Superior temporal gyrus (tissue), 1 donor: ENCODE measurements around the gene NT5C.
"Not testable (repeated sequence)": the region's sequence is repeated elsewhere in the genome, so short reads cannot be mapped to it uniquely, and the experiment has no call there.

Source experiments
- DNase-seq: peaks from one replicate; pipeline ENCODE4 v3.0.0-alpha.2; 2016; ENCODE audit errors: extremely low spot score

NT5C gene

DNA sequence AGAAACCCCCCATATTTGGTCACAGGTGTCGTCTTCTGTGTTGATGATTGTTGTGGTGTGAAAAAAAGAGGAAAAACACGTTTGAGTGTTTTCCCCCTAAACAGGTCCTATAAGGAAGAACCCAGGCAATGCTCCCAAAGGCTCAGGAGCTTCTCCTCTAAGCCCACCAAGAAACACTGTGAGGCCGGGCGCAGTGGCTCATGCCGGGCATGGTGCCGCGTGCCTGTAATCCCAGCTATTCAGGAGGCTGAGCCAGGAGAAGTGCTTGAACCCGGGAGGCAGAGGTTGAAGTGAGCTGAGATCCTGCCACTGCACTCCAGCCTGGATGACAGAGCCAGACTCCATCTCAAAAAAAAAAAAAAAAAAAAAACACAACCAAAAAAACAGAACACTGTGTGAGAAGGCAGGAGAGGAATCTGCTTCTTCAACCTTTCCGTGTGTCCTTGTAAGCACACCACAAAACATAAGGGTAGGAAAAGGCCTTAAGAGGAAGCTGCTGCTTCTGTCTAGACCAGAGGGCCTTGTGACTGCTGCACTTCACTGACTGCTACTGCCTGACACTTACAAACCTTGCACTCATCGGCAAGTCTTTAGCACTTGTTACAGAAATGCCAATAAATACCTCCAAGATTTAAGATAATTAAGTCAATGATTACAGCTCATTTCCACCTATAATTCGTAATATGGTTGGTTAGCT is 13.4 kb upstream of the NT5C start:
- no peak for DNase-seq

DNA sequence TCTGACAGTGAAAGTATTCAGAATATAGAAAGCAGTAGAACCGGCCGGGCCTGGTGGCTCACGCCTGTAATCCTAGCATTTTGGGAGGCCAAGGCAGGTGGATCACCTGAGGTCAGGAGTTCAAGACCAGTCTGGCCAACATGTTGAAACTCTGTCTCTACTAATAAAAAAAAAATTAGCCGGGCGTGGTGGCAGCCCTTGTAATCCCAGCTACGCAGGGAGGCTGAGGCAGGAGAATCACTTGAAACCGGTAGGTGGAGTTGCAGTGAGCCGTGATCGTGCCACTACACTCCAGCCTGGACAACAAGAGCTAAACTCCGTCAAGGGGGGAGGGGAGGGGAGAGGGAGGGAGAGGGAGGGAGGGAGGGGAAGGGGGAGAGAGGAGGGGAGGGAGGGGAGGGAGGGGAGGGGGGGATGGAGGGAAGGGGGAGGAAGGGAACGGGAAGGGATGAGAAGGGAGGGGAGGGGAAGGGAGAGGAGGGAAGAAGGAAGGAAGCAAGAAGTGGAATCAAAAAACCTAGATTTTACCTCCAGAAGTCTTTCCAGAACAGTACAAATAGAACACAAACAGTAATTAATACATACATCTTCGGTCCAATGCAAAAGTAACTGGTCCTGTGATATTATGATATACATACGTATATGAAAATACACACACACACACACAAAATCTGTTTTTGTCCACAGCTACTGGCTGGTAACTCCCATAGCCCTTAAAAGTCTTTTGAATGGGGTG is 10.9 kb upstream of the NT5C start:
- DNase-seq: no peak

DNA sequence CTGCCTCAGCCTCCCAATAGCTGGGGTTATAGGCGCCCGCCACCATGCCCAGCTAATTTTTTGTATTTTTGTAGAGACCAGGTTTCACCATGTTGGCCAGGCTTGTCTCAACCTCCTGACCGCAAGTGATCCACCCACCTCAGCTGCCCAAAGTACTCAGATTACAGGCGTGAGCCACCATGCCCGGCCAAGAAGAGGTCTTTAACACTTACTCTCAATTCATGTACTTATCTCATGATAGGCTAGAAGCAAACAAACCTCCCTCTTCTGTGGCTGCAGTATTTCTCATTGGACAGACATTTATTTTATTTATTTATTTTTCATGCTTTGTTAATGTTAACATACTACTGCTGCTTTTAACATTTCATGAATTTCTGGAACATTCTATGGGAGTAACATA is 7.0 kb upstream of the NT5C start:
- DNase-seq: no peak

DNA sequence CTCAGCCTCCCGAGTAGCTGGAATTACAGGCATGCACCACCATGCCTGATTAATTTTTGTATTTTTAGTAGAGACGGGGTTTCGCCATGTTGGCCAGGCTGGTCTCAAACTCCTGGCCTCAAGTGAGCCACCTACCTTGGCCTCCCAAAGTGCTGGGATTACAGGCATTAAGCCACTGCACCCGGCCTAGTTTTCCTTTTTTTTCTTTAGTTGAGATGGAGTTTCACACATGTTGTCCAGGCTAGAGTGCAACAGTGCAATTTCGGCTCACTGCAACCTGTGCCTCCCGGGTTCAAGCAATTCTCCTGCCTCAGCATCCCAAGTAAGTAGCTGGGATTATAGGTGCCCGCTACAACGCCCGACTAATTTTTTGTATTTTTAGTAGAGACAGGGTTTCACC is 6.2 kb upstream of the NT5C start:
- not testable (repeated sequence) for DNase-seq

DNA sequence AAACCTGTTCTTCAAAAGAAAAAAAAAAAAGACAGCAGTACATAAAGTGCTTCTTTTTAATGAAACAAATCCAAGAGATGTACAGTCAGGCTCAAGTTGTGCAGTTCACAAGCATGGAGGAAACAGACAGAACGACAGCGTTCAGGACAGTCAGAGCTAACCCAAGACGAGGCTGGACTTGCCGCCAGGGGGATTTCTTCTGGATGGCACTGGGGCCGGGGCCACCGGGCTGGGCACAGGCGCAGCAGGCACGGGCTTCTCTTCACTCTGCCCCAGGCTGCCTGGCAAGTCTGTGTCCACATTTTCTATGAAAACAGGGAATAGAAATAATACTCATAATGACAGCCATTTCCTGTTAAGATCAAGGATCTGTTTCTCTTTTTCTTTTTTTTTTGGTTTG is 4.4 kb upstream of the NT5C start:
- no peak for DNase-seq

DNA sequence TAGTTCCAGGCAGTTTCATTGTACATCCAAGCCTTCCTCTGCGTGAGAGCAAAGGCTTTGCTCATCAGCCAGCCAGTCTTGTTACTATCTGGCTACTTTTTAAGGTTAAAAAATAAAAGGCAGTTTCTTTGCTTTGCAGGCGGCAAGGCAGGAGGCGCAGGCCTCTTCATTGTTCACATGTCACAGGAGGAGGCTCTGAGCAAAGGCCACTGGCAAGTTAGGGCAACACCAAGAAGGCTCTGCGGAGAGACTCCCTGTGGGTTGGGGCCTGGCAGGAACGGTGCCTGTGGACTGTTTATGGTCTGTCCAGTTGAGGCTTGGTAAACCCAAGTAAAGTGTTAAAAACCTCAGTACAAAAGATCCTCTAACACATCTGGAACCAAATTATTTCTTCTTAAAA is 3.9 kb upstream of the NT5C start:
- no peak for DNase-seq

DNA sequence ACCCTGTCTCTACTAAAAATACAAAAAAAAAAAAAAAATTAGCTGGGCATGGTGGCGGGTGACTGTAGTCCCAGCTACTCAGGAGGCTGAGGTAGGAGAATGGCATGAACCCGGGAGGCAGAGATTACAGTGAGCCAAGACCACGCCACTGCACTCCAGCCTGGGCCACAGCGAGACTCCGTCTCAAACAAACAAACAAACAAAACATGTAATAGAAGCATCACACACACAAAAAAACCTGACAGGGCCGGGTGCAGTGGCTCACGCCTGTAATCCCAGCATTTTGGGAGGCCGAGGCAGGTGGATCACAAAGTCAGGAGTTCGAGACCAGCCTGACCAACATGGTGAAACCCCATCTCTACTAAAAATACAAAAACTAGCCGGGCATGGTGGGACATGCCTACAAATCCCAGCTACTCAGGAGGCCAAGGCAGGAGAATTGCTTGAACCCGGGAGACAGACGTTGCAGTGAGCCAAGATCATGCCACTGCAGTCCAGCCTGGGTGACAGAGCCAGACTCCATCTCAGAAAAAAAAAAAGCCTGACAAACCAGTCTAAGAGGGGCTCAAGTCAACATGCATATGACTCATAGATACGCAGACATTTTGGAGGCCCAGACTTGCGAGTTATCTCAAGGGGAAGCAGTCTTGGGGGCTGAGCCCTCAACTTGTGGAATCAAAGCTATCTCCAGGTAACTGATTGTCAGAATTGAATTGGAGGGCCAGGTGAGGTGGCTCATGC is 2.2 kb upstream of the NT5C start:
- not testable (repeated sequence) for DNase-seq

DNA sequence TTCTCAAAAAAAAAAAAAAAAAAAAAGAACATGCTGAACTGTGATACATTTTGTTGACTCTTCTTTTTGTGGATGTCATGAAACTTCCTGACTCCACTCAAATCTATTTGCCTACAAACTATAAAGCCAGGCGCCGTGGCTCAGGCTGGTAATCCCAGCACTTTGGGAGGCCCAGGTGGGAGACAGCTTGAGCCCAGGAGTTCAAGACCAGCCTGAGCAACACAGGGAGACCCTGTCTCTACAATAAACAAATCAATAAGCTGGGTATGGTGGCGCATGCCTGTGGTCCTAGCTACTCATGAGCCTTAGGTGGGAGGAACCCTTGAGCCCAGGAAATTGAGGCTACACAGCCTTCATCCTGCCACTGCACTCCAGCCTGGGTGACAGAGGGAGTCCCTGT is 1.5 kb upstream of the NT5C start:
- no peak for DNase-seq

DNA sequence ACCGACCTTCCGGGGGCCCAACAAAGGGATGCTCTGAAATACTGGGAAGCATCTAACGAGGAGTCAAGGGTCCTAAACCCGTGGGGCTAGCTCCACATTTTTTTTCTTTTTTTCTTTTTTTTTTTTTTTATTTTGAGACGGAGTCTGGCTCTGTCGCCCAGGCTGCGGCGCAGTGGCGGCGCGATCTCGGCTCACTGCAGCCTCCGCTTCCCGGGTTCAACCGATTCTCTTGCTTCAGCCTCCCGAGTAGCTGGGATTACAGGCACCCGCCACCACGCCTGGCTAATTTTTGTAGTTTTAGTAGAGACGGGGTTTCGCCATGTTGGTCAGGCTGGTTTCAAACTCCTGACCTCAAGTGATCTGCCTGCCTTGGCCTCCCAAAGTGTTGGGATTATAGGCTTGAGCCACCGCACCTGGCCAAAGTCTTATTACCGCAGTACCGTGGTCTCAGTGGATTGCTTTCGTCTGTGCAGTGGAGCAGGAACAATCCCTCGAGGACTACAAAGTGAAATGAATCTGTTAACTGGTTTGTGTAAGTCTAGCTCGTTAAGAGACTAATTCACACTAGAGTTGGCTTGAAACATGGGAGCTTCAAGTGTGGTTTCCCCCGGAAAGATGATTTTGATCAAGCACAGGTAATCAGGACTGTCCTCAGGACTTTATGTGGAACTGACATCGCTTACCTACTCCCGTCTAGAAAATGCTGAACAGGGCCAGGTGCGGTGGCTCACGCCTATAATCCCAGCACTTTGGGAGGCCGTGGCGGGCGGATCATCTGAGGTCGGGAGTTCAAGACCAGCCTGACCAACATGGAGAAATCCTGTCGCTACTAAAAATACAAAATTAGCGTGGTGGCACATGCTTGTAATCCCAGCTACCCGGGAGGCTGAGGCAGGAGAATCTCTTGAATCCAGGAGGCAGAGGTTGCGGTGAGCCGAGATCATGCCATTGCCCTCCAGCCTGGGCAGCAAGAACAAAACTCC is 767 bp upstream of the NT5C start:
- not testable (repeated sequence) for DNase-seq

DNA sequence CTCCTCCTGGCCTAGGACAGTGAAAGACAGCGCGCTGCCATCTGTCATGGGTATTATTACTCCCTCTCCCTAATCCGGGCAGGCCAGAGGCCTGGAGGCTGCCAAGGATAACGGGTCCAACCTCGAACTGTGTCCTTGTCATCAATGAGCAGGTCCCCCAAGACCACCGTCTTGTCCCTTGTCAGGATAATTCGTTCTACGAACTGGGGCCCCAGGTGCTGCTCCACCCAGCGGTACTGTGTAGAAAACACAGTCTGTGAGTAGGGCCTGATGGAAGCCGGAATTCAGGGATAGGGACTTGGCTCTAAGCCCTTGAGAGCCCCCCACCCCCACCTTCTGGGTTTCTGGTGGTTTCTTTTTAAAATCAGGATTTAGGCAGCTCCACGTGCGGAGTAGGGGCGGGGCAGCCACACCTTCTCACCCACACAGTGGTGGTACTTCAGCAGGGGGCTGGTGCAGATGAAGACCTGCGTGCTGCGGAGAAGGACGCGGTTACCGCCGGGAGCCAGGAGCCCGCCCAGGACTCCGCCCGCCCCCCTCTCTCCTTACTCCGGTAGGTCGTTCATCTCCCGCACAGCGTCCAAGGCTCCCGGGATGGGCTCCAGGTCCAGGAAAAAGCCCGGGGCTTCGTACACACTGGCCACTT is 787 bp downstream of the NT5C start:
- DNase-seq: peak; percentile 47

DNA sequence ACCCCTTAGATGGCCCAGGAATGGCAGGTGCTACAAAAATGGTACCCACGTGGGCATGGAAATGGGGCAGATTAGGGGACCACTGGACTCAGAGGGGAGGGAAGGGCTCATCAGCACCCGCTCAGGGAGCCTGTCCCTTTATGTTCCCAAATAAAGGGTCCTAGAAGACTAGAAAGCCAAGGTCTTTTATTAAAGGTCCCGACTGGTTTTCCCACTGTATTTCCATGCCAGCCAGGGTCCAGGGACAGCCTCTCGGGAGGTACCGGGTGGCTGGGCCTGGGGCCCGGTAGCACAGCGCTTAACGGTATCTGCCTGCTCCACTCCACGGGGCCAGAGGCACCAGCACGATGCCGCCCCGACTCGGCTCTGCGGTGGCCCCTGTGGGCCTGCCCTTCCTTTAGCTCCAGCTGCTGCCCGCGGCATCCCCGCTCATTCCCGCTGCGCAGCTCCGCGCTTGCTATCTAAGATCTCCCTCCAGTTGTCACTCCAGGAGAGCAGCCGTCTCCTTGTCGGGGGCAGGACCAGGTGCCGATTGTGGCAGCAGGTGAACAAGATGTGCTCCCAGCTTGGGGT is 1.4 kb downstream of the NT5C start:
- no peak for DNase-seq

DNA sequence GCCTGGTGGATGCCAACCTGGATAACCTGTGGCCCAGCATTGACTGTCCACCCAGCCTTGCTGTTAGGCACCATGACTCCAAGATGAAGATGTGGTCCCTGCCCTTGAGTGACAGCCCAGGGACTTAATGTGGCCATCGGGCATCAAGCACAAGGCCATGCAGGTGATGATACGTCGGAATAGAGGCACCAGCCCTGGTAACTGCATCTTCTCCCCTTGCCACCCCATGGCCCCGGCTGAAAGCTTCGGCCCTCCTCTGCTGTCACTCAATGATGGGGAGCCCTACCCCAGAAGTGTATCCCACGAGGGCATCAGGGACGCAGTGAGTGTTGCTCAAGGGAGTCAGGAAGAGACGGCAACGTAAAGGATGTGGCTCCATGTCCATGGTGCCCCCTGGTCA is 2.0 kb downstream of the NT5C start:
- DNase-seq: no peak

DNA sequence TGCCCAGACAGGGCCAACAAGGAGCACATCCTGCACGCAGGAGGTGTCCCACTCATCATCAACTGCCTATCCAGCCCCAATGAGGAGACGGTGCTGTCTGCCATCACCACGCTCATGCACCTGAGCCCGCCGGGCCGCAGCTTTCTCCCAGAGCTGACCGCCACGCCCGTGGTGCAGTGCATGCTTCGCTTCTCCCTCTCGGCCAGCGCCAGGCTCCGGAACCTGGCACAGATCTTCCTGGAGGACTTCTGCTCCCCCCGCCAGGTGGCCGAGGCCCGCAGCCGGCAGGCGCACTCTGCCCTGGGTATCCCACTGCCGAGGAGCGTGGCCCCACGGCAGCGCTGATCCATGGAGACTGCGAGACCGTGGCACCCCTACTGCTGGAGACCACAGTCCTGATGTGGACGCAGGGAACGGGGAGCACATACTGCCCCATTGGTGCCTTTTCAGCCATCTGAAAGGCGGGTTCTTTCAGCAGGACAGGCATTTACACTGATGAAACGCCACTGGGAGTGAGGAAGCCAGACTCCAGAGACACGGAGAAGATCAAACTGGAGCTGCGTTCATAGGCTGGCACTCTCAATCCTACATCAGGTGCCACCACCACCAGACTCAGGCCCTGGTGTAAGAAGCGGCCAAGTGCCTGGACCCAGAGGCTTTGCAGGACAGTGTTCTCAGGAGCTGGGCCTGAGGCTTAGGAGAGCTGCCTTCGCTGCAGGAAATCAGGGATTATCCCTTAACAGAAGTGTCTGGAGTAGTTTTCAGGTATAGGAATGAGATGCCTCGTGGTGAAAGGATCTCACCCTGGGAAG is 2.6 kb downstream of the NT5C start:
- no peak for DNase-seq

DNA sequence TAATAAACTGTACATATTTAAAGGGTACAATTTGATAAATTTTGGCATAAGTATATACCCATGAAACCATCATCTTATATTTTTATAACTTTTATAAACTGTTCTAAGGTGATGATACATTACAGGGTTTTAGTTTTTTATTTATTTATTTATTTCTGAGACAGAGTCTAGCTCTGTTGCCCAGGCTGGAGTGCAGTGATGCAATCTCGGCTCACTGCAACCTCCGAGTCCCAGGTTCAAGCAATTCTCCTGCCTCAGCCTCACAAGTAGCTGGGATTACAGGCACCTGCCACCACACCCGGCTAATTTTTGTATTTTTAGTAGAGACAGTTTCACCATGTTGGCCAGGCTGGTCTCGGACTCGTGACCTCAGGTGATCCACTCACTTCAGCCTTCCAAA is 3.6 kb downstream of the NT5C start:
- not testable (repeated sequence) for DNase-seq

DNA sequence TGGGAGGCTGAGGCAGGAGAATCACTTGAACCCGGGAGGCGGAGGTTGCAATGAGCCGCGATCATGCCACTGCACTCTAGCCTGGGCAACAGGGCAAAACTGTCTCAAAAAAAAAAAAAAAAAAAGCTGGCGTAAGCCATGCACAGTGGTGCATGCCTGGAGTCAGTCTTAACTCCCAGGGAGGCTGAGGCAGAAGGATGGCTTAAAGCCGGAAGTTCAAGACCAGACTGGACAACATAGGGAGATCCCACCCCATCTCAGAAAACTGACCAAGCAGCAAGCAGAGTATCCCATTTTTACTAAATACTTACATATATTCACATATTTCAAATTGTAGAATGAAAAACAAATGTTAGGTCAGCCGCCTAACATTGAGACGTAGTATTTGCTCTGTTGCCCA is 4.6 kb downstream of the NT5C start:
- no peak for DNase-seq

DNA sequence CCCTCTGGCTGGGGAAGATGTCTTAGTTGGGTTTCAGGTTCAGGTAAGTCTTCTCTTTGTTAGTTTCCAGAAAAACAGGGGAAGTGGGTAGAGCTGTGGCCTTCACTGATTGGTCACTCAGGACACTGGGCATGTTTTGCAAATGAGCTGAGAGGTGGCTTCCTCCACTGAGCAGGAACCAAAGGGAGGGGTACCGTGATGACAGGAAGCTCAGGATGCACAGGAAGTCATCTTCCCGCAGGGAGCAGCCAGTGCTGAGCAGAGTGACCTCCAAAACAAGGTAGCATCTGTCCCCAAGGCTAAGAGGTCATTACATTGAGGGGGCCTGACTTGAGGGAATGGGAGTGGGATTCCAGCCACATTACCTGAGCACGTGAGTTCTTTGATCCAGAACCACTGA is 5.6 kb downstream of the NT5C start:
- DNase-seq: no peak

DNA sequence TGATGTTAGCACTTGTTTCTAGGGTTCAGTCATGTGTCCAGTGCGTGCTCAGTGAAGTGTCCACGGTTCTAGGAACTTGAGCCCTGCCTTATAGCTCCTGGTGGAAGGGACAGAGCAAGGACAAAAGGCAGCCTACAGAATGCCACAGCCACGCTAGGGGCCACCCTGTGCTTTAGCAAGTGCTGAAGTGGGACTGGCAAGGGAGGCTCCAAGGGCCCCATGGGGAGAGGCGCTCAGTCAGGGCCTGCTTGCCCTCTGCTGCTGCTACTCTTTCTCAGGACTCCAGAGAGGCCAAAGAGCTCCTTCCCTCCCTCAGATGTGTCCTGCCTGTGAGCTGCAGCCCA is 6.8 kb downstream of the NT5C start:
- no peak for DNase-seq

DNA sequence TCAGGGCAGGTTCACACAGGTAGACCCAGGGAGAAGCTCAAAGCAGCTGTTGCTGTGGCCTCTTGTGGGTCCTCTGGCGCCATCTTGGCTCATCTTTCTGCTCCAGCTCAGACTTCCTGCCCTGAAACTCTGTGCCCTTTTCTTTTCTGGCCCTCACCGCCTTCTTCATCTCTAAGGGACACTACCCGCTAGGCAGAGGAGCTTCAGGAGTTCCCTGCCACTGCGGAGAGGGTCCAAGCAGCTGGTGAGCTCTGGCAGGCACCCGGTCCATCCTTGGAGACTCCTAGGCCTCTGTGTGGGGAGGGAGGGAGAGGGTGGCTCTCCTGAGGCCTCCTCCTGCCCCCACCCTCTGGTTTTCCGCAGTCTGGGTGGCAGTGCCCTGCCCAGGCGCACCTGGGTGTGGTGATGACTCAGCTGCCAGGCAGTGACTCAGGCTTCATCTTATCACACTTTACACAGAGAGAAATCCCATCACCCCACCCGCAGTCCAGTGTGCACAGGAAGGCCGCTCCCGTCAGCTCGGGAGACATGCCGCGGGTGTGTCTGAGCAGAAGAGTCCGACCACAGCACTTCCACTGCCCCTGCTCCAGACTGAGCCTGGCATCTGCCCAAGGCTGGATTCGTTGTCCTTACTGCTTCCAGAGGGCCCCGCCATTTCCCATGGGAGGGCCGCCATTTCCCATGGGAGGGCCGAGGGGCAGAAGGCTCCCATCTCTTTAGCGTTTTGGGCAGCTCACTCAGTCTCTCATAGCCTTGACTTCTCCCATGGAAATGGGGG is 7.3 kb downstream of the NT5C start:
- DNase-seq: no peak

DNA sequence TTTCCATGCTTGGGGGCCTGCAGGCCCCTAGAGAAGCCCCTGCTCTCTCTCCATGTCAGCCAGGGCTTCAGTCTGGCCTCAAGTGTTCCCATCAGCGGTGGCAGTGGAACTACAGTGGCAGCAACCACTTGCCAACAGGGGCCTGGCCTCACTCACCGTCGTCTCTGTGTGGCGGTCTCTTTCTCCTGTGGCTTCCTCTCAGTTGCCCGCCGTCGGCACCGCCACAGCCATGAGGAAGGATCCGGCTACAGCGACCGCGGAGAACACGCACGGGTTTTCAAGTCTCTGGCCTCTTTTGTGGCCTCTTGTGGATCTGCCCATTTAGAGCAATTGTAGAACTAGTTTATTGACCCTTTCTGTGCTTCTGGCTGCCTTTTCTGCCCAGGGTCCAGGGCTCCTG is 13.2 kb downstream of the NT5C start:
- no peak for DNase-seq
